Erythroblast (primary cell): ENCODE measurements around the gene KANSL1.
"Not testable (repeated sequence)": the region's sequence is repeated elsewhere in the genome, so short reads cannot be mapped to it uniquely, and the experiment has no call there.

ENCODE experiments used
- DNase-seq, 2 experiments: peaks; one replicate each; lab custom pipeline; 2025; lab: John Stamatoyannopoulos, UW
- GATA1 ChIP-seq: IDR thresholded peaks from 2 replicates; pipeline ENCODE4 v1.6.1; 2011; ENCODE audit warnings: low read depth, mild to moderate bottlenecking, control low read depth, low read length, moderate library complexity
- POLR2A ChIP-seq: IDR thresholded peaks from 2 replicates; pipeline ENCODE4 v1.6.1; 2011; ENCODE audit warnings: mild to moderate bottlenecking, low read length

The KANSL1 gene

GRCh38 chr17:46180892-46181274 is 12.3 kb downstream of the KANSL1 start:
- DNase-seq = no peak
- TF ChIP-seq GATA1 (no peak), POLR2A (no peak)

DNA sequence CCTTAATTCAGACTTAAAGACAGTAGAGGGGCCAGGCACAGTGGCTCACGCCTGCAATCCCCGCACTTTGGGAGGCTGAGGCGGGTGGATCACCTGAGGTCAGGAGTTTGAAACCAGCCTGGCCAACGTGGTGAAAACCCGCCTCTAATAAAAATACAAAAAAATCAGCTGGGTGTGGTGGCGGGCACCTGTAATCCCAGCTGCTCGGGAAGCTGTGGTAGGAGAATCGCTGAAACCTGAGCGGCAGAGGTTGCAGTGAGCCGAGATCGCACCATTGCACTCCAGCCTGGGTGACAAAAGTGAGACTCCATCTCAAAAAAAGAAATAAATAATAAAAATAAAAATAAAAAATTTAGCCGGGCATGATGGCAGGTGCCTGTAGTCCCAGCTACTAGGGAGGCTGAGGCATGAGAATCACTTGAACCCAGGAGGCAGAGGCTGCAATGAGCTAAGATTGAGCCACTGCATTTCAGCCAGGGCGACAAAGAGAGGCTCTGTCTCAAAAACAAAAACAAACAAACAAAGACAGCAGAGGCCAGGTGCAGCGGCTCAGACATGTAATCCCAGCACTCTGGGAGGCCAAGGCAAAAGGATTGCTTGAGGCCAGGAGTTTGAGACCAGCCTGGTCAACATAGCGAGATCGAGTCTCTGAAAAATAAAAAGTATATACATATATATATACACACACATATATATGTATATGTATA is 12.9 kb downstream of the KANSL1 start:
- not testable (repeated sequence) for DNase-seq

- no peak for DNase-seq
- TF ChIP-seq GATA1 (no peak), POLR2A (no peak)
Observed at GRCh38 chr17:46179375-46179999, 13.7 kb downstream of the KANSL1 start.

DNA sequence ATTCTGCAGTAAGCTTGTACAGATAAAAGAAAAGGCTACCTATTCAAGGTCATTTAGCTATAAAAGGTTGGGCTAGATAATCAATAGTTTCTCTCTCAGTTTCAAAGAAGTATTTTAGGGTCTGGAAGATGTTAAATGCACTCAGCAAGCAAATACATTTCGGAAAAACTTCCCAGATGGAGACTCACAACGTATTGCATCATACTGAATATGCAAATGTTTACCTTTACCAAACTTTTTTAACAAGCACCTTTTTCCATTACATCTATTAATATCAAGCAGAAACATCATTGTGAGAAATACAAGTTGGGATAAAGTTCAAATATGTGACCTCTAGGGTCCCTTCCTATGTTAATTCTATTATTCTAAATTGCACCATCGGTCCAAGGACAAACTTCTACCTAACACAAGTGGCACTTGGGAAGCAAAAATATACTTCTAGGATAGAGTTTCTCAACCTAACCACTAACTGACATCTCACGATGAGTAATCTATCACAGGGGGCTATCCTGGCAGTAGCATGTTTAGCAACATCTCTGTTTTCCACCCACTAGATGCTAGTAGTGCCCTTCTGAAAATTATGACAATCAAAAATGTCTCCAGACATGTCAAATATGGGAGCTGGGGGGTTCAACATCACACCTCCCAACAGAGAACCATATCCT is 14.5 kb downstream of the KANSL1 start:
- no peak for DNase-seq
- TF ChIP-seq GATA1 = no peak
- TF ChIP-seq POLR2A = no peak

DNA sequence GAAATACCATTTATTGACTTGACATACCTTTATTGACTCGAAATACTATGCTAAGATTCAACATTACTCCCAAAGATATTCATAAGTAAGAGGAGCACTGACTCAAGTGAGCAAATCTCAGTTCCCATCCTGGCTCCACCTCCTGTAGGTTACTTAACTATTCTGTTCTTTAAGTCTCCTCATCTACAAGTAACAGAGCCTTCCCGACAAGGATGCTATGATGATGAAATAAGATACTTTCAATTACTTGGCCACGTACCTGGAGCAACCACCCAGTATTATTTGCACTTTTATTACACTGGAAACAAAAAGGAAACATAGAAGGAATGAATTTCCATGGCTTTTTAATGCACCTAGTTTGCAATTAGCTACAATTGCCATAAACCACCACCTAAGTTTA is 16.3 kb downstream of the KANSL1 start:
- DNase-seq = no peak
- TF ChIP-seq GATA1 = no peak
- no peak for TF ChIP-seq POLR2A

DNA sequence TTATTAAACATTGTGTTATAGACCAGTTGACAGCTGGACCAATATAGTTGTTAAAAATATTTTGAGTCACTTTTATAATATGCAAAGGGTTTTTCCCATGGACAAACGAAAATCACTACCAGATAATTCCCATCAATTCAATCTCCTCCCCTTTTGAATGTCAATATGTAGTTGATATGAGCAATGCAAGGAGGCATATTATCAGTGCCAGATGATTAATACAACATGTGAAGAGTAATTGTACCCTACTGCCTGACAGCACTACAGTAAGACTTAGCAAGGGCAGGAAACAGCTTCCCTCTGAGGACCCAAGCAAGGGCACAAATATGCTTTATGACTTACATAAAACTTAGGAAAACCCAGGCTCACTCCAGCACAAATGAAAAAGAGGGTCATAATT is 17.3 kb downstream of the KANSL1 start:
- TF ChIP-seq GATA1 = no peak
- TF ChIP-seq POLR2A = no peak
- no peak for DNase-seq

GRCh38 chr17:46173153-46173552 is 20.1 kb downstream of the KANSL1 start:
- no peak for DNase-seq
- TF ChIP-seq POLR2A (no peak), GATA1 (no peak)

DNA sequence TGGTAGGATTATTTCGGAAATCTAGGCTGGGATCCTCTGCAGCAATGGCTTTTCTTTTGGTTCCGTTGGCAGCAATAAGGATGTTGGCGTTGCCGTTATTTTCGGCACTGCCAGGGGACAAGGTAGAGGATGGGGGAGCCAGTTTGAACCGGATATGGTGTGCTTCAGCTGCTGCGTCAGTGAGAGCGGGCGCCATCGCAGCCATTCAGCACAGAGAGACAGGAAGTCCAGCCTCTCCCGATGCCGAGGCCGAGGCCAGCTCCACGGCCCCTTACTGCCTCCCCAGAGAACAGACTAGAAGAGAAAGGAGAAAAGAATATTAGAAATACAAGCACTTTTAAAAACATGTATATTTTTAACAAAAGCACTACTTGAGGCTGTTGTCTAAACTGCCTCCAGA is 21.3 kb downstream of the KANSL1 start:
- no peak for DNase-seq

DNA sequence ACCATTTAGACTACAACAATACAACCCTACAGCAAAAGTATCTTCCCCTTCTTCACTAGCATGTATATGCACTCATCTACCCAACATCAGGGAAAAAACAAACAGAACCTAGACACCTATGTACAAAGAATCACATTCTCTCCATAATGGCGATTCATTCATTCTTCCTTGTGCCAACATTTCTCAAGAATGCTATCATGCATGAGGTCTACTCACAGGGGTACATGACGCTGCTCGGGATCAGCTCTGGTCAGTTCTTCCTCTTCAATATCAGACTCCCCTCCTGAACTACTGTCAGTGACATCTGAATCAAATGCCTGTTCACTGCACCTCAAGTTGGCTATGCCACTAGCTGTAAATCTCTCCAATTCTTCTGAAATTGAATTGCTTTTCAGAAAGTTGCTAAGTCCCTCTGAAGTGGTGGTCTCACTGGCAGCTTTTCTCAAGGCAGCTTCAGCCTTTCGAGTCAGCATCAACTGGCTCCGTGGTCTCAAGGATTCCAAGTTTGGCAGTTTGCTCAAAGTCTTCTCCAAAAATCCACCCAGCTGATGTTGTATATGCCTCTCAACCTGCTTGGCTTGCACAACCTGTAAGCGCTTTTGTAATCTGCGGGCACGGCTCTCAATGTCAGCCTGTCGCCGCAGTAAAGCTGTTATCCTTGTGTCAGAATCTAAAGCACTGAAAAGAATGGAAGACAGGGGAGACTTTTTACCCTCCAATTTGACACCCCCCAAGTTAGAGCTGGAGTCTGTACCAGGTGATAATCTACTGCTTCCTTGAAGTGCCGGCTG is 22.4 kb downstream of the KANSL1 start:
- no peak for DNase-seq
- TF ChIP-seq POLR2A (no peak), GATA1 (no peak)

More for the DNA sequence above, 21.3 kb downstream of the KANSL1 start:
- TF ChIP-seq POLR2A = no peak
- no peak for TF ChIP-seq GATA1

DNA sequence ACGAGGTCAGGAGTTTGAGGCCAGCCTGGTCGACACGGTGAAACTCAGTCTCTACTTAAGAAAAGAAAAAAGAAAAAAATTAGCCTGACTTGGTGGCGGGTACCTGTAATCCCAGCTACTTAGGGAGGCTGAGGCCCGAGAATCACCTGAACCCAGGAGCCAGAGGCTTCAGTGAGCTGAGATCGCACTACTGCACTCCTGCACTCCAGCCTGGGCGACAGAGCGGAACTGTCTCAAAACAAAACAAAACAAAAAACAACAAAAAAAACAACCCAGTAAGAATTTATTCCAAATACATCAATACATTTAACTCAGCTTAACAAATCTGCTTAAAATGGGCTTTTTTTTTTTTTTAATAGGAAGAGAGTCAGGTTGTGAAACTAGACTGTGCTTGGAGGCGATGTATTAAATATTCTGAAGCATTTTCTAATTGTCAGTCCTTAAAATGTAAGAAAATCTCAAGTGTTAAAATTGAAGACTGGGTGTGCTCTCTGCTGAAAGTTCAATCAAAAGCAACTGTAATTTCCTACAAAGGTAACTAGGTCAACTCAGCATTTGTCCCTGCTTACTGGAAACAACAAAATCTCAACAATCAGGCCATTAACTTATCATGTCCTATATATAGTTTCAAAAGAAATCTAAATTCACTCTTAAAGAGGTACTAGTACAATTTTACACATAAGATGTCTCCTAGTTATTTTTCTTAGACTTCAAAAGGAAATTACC is 23.2 kb downstream of the KANSL1 start:
- TF ChIP-seq GATA1 (no peak), POLR2A (no peak)

DNA sequence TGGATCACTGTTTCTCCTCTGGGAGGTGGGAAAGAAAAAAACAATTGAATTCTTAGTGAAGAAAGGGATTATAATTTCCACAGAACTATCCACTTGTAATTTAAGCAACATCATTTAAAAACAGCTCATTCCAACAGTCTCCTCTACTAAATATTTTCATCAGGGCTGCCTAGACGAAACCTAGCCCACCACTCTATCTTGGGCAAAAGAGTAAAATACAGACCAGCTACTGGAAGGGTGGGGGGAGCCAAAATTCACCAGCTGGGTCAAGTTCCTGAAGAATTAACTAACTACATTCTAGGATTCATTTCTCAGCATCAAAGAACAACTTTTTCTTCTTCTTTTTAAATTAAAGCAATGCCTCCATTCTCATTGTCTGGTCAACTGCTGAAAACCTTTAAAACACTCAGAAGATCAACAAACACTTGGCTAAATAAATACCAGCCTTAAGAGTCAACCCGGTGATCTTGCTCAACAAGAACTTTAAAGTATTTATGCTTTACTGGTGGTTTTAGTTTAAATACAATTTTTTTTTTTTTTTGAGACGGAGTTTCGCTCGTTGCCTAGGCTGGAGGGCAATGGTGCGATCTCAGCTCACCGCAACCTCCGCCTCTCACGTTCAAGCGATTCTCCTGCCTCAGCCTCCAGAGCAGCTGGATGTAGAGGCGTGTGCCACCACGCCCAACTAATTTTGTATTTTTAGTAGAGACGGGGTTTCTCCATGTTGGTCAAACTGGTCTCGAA is 25.2 kb downstream of the KANSL1 start:
- no peak for DNase-seq
- TF ChIP-seq GATA1 (no peak), POLR2A (no peak)

More for the DNA sequence above, 23.2 kb downstream of the KANSL1 start:
- no peak for DNase-seq

GRCh38 chr17:46167267-46167666 is 26.0 kb downstream of the KANSL1 start:
- no peak for TF ChIP-seq GATA1
- no peak for TF ChIP-seq POLR2A
- DNase-seq = no peak
